HEK293 (cell line): ENCODE data around the gene IL15RA.

Experiments
- CTCF ChIA-PET: fragments of 350-600 bp; formaldehyde crosslinking; extraction: SDS; loops from one replicate; lab custom pipeline; 2021; ENCODE audit warnings: antibody characterized with exemption; lab: Yijun Ruan, JAX
- POLR2A ChIA-PET: fragments of 300-600 bp; formaldehyde crosslinking; extraction: SDS; loops from one replicate; lab custom pipeline; 2020; ENCODE audit warnings: antibody characterized with exemption, inconsistent platforms; lab: Yijun Ruan, JAX
- H3K27ac ChIP-seq: fragments of 200-500 bp; sonication (Bioruptor generic); 2 replicates; pipeline ENCODE4 v1.5.1; 2014; ENCODE audit warnings: low read depth, low read length, control low read depth, inconsistent platforms; ENCODE audit errors: extremely low read depth
- H3K36me3 ChIP-seq, 2 experiments: fragments of 200-500 bp in 1 of 2; sonication (Bioruptor generic) in 1 of 2; 1 replicate in 1 of 2; 2 replicates in 1 of 2; pipeline ENCODE4 v1.5.1; 2014 to 2017; ENCODE audit warnings: inconsistent platforms in 2 of 2, low read length in 2 of 2; ENCODE audit not compliant: control insufficient read depth in 2 of 2, insufficient read depth in 1 of 2
- H3K4me1 ChIP-seq: fragments of 200-500 bp; sonication (Bioruptor generic); 2 replicates; pipeline ENCODE4 v1.5.1; 2014; ENCODE audit warnings: mild to moderate bottlenecking, low read length, inconsistent platforms; ENCODE audit not compliant: control insufficient read depth, insufficient read depth
- H3K4me3 ChIP-seq: 2 replicates; pipeline ENCODE4 v1.5.1; 2011; ENCODE audit warnings: low read depth, mild to moderate bottlenecking, control low read depth, low read length, moderate library complexity
- H3K9me3 ChIP-seq: fragments of 200-500 bp; sonication (Bioruptor generic); 2 replicates; pipeline ENCODE4 v1.5.1; 2014; ENCODE audit warnings: low read depth, low read length, inconsistent platforms; ENCODE audit not compliant: control insufficient read depth, insufficient read depth
- BCL6B ChIP-seq: fragments of 450-650 bp; formaldehyde crosslinking; IDR thresholded peaks from 2 replicates; pipeline ENCODE4 v1.5.1; 2017; ENCODE audit warnings: missing biosample characterization, missing genetic modification characterization
- CTCF ChIP-seq: fragments of 450-650 bp; formaldehyde crosslinking; IDR thresholded peaks from 2 replicates; pipeline ENCODE4 v1.5.1; 2016; ENCODE audit warnings: missing biosample characterization, missing genetic modification characterization
- GFI1B ChIP-seq: fragments of 450-650 bp; formaldehyde crosslinking; IDR thresholded peaks from 2 replicates; pipeline ENCODE4 v1.5.1; 2016; ENCODE audit warnings: missing biosample characterization, missing genetic modification characterization
- KLF17 ChIP-seq: fragments of 450-650 bp; formaldehyde crosslinking; IDR thresholded peaks from 2 replicates; pipeline ENCODE4 v1.5.1; 2016; ENCODE audit warnings: missing biosample characterization, missing genetic modification characterization
- PRDM4 ChIP-seq: fragments of 450-650 bp; formaldehyde crosslinking; IDR thresholded peaks from 2 replicates; pipeline ENCODE4 v1.5.1; 2017; ENCODE audit warnings: missing biosample characterization, missing genetic modification characterization
- TCF7L2 ChIP-seq: IDR thresholded peaks from 2 replicates; pipeline ENCODE4 v1.6.1; 2011; ENCODE audit warnings: low read depth, mild to moderate bottlenecking, inconsistent platforms, low read length, moderate library complexity, borderline replicate concordance
- ZNF292 ChIP-seq: fragments of 450-650 bp; formaldehyde crosslinking; IDR thresholded peaks from 2 replicates; pipeline ENCODE4 v1.5.1; 2016; ENCODE audit warnings: low read depth, missing biosample characterization, missing genetic modification characterization, borderline replicate concordance
- ZNF394 ChIP-seq: fragments of 450-650 bp; formaldehyde crosslinking; IDR thresholded peaks from 2 replicates; pipeline ENCODE4 v1.5.1; 2016; ENCODE audit warnings: missing biosample characterization, missing genetic modification characterization, mild to moderate bottlenecking, moderate library complexity, borderline replicate concordance
- ZNF555 ChIP-seq: fragments of 450-650 bp; formaldehyde crosslinking; conservative IDR thresholded peaks from 2 replicates; pipeline ENCODE4 v1.5.1; 2017; ENCODE audit warnings: missing biosample characterization, mild to moderate bottlenecking, missing genetic modification characterization, inconsistent platforms
- ZNF792 ChIP-seq: fragments of 450-650 bp; formaldehyde crosslinking; IDR thresholded peaks from 2 replicates; pipeline ENCODE4 v1.5.1; 2016; ENCODE audit warnings: missing biosample characterization, missing genetic modification characterization
- ZSCAN5A ChIP-seq: fragments of 450-650 bp; formaldehyde crosslinking; IDR thresholded peaks from 2 replicates; pipeline ENCODE4 v1.5.1; 2016; ENCODE audit warnings: missing biosample characterization, missing genetic modification characterization
- TF ChIP-seq, protein P1 (sequence below): fragments of 450-650 bp; formaldehyde crosslinking; conservative IDR thresholded peaks from 2 replicates; pipeline ENCODE4 v1.5.1; 2016; ENCODE audit warnings: low read depth, missing biosample characterization, missing genetic modification characterization

The IL15RA gene

GRCh38 chr10:6023661-6024333, 46.5 kb upstream of the IL15RA start (continued):
- no peak for TF ChIP-seq ZNF394 (tag by site-specific recombination)
- TF ChIP-seq ZNF292: no peak
- TF ChIP-seq, protein P1, sequence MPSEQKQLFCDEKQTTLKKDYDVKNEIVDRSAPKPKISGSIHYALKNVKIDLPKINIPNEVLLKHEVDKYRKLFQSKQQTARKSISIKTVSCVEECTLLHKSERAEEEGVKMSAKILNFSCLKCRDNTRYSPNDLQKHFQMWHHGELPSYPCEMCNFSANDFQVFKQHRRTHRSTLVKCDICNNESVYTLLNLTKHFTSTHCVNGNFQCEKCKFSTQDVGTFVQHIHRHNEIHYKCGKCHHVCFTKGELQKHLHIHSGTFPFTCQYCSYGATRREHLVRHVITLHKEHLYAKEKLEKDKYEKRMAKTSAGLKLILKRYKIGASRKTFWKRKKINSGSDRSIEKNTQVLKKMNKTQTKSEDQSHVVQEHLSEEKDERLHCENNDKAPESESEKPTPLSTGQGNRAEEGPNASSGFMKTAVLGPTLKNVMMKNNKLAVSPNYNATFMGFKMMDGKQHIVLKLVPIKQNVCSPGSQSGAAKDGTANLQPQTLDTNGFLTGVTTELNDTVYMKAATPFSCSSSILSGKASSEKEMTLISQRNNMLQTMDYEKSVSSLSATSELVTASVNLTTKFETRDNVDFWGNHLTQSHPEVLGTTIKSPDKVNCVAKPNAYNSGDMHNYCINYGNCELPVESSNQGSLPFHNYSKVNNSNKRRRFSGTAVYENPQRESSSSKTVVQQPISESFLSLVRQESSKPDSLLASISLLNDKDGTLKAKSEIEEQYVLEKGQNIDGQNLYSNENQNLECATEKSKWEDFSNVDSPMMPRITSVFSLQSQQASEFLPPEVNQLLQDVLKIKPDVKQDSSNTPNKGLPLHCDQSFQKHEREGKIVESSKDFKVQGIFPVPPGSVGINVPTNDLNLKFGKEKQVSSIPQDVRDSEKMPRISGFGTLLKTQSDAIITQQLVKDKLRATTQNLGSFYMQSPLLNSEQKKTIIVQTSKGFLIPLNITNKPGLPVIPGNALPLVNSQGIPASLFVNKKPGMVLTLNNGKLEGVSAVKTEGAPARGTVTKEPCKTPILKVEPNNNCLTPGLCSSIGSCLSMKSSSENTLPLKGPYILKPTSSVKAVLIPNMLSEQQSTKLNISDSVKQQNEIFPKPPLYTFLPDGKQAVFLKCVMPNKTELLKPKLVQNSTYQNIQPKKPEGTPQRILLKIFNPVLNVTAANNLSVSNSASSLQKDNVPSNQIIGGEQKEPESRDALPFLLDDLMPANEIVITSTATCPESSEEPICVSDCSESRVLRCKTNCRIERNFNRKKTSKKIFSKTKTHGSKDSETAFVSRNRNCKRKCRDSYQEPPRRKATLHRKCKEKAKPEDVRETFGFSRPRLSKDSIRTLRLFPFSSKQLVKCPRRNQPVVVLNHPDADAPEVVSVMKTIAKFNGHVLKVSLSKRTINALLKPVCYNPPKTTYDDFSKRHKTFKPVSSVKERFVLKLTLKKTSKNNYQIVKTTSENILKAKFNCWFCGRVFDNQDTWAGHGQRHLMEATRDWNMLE (tag by site-specific recombination): no peak
- TF ChIP-seq GFI1B (tag by site-specific recombination): no peak

DNA sequence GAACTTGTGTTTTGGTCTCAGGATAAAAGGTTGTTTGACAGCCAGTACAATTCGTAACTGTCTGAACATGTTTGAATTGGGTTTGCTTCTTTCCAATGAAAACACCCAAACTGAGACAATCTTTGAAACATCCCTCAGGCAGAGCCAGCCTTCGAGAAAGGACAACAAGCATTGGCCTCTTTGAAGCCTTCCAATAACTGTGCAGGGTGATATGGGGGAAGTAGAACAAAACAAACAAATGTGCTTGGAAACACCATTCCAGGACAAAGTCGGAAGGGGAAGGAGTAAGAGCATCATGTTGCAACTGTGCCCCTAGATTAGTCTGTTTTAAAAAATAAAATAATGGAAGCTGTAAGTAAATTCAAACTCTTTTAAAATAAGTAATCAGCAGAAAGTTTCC, 45.3 kb upstream of the IL15RA start:
- Histone ChIP-seq H3K4me1 (no peaks in the 10 kb centered on the region), H3K36me3 (no peaks in the 10 kb centered on the region), H3K9me3 (no peaks in the 10 kb centered on the region), H3K4me3 (no peak overlapping the region), H3K27ac (no peak overlapping the region)
- POLR2A ChIA-PET: no interaction called here
- TF ChIP-seq BCL6B (tag by site-specific recombination): no peak
- no peak for TF ChIP-seq TCF7L2
- no peak for TF ChIP-seq ZNF792
- no peak for TF ChIP-seq ZNF555 (tag by site-specific recombination)
- TF ChIP-seq CTCF (tag by site-specific recombination): no peak
- TF ChIP-seq ZSCAN5A: no peak
- no peak for TF ChIP-seq KLF17 (tag by site-specific recombination)
- TF ChIP-seq PRDM4: no peak
- CTCF ChIA-PET: interaction anchor here (0.7 to 3.1 kb wide), 2 partner anchors 8 to 153 kb away, joined by 3 to 13 read pairs; no protein-coding TSS in a partner anchor
